NCI-H446 (cell line): ENCODE measurements around the gene ROPN1B.
A peak's percentile ranks its signal among the peaks of the same experiment; 100 is the strongest.
"Not testable (repeated sequence)": the region's sequence is repeated elsewhere in the genome, so short reads cannot be mapped to it uniquely, and the experiment has no call there.

ENCODE experiments used
- DNase-seq, 2 experiments: peaks; one replicate each; lab custom pipeline; 2025; lab: John Stamatoyannopoulos, UW

The ROPN1B gene

DNA sequence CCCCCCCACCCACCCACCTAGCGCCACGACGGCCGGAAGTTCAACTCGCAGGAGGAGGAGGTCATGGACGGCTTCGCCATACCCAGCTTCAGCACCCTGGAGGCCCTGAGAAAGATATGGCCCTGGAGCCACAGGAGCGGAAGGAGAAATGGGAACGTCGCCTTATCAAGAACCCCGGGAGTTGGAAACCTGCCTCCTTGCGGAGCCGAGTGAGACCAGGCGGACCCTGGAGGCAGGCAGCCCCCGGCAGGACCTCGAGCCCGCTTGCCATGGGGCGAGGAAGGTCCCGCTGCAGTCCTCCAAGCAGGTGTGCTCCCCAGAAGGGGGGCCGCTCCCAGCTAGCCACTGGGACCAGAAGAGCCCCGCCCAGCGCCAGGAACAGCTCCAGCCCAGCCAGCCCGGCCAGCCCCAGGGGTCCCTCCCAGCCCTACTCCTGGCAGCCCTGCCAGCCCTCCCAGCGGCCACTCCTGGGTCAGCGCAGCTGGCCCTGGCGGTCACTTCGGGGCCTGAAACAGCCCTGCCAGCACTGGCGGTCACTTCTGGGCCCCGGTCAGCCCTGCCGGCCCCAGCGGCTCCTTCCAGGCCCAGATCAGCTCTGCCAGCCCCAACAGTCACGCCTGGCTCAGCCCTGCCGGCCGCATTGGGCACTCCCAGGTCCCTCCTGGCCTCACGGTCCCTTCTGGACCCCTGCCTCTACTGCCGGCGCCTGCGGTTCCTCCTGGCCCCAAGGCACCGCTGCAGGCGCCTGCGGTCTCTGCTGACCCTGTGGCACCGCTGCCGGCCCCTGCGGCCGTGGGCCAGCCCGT lies 10.3 kb upstream of the ROPN1B start:
- DNase-seq, result no peak

- no peak for DNase-seq
These were observed 9.5 kb upstream of the ROPN1B start for GRCh38 chr3:125959317-125960065.

DNA sequence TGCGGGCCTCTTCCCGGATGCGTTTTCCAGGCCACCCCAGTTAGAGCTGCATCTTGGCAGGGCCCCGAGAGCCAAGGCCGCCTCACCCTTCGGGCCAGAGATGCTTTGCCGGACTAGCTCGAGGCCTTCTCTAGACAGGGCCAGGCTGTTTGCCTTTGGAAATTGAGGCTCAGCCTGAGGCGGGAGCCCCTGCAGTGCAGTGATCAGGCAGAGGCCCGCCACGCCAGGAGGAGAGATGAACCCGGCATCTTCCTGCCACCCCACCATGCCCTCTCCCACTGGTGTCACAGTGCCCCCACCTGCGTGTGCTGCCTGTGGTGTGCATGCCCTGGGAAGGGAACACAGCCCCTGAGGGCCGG lies 8.9 kb upstream of the ROPN1B start:
- no peak for DNase-seq

- no peak for DNase-seq
These were observed 8.3 kb upstream of the ROPN1B start for GRCh38 chr3:125960456-125961288.

GRCh38 chr3:125961289-125961589 lies 7.7 kb upstream of the ROPN1B start:
- no peak for DNase-seq

DNA sequence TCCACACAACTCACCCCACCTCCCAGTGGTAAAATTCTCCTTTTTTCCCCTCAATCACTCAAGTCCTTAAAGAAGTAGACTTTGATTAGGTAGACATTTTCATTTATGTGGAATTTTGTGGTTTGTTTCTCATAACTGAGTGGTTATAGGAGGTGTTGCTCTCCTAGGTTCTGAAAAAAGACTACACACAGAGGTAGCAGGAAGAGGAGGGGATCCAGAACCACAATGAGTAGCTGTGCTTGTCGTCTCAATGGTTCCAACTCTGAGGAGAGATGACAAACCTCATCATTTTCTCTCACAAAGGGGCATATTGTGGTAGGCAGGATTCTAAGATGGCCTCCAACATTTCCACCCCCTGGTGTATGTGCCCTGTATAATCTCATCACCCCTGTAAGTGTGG lies 5.1 kb upstream of the ROPN1B start:
- DNase-seq, result not testable (repeated sequence)

DNA sequence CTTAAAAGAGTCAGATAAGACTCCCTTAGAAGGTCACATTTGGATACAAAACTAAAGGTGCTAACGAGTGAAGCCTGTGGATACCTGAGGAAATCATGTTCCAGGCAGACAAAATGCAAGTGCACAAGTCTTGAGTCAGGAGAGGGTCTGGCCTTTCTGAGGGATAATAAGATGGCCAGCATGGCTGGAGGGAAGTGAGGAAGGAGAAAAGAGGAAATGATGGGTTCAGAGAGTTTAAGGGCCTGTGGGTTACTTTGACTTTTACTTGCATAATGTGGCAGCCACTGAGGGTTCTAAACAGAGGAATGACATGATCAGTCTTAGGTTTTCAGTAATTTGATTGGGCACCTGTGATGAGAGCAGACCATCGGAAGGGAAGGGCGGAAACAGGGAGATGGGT lies 3.5 kb upstream of the ROPN1B start:
- DNase-seq, result no peak

GRCh38 chr3:125967156-125967555 lies 1.8 kb upstream of the ROPN1B start:
- no peak for DNase-seq

GRCh38 chr3:125968121-125968520 lies 857 bp upstream of the ROPN1B start:
- not testable (repeated sequence) for DNase-seq

- DNase-seq, result peak in 1 of 2 experiments; percentile 20
These were observed 3.3 kb downstream of the ROPN1B start for GRCh38 chr3:125971997-125972944.

DNA sequence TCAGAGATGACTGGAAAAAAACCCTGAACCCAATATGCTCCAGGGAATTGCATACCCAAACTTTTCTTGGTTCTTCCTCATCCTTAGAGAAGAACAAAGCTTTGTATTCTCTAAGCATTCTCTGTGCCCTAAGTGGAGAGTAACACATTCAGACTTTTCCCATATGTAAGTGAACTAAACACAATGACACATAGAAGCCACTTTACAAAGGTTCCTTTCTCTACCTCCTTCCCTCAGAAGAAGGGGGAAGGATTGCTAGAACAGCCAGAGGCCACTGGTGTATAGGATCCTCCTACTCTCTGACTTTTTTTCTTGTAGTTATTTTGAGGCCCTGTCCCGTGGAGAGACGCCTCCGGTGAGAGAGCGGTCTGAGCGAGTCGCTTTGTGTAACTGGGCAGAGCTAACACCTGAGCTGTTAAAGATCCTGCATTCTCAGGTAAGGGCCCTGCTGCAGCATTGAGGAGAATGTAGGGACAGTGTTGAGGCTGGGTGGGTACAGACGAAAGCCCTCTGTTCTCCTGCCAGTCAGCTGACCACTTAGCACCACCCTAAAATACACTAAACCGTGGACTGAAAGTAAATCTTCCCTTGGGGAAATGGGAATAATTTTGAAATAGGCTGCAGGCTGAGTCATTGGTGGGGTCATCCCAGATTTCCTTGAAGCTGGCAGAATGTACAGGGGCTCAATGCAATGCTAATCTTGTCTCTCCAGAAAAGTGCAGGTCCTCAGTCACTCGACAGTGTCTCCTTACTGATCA lies 6.4 kb downstream of the ROPN1B start:
- DNase-seq, result not testable (repeated sequence)

DNA sequence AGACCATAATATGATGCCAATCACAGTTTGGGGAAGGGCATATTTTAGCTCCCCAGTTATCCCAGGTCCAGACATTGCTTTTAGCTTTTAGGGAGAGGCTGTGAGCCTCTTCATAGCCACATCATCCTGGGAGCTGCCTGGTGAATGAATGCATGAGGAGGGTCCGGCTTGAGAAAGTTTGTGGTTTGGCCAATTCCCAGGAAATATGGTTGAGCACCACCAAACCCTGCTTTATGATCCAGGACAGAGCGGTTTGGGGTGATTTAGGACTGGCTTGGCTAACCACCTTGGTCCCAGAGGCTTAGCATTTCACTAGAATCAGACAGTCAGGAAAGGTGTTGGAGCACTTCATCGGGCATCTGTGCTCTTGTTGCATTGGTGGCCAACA lies 7.0 kb downstream of the ROPN1B start:
- DNase-seq, result not testable (repeated sequence)

- DNase-seq, result not testable (repeated sequence)
These were observed 8.1 kb downstream of the ROPN1B start for GRCh38 chr3:125977104-125977503.

GRCh38 chr3:125984951-125985350 lies 16.0 kb downstream of the ROPN1B start:
- not testable (repeated sequence) for DNase-seq

GRCh38 chr3:125990253-125990970 lies 21.4 kb downstream of the ROPN1B start:
- peak; percentile 49 to 86 for DNase-seq

GRCh38 chr3:125996751-125997150 lies 27.8 kb downstream of the ROPN1B start:
- DNase-seq, result not testable (repeated sequence)

GRCh38 chr3:126002189-126002588 lies 33.2 kb downstream of the ROPN1B start:
- DNase-seq, result no peak

GRCh38 chr3:126003447-126004190 lies 34.6 kb downstream of the ROPN1B start:
- DNase-seq, result no peak

DNA sequence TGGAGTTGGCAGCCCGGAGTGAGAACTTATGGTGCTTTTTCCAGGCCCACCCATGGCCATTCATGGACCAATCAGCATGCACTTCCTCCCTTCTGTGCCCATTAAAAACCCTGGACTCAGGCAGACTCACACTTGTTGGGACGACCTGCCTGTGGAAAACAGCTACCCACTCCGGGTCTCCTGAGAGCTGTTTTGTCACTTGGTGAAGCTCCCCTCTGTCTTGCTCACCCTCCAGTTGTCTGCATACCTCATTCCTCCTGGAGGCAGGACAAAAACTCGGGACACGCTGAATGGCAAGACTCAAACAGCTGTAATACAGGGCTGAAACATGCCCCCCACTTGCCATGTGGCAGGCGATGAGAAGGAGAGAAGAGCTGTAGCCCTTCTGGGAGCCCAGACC lies 35.2 kb downstream of the ROPN1B start:
- no peak for DNase-seq
